ENCODE data around the gene SLITRK2.

SLITRK2 gene

GRCh38 chrX:145817331-145818185, at the start of gene SLITRK2:
TSS of gene SLITRK2 (plus strand) at chrX:145817829. CDS start at chrX:145822426, 4,597 bp downstream.
- no peak for DNase-seq

DNA sequence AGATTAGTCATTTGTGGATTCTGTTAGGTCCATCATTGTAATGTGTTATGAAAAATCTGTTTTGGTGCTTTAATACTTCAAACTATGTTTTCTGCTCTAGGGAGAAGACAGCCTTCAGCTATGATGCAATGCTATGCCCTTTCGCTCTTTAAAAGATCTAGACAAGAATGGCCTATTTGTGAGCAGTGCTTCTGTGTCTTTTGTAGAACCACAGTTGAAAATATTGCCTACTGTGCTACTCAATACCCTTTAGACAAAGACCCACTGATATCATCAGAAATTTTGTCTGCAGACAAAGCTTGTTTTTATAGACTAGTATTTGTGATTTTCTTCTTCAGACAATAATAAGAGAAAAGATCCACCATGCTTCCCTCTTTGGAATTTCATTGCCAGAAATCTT, 44.6 kb upstream of the SLITRK2 start:
- no peak for DNase-seq

DNA sequence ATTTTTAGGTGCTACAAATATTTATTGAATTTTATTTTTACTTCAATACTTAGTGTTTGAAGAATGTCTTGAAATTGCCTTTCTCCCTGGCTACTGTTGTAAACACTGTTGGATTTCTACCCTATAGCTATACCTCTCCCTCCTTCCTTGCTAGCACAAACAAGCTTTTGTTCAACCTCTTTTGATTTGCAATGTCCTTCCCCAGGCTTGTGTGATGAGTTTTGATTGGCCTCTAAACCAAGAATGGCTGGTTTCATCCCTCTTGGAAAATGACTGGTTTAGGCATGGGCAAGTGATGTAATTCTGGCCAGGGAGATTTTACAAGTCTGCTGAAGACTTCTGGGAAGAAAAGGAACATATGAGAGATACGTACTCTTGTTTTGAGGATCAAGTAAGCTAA, 25.3 kb upstream of the SLITRK2 start:
- no peak for DNase-seq

- DNase-seq = no peak
These were observed 14.1 kb upstream of the SLITRK2 start for GRCh38 chrX:145803508-145803907.

GRCh38 chrX:145813081-145813480, 4.5 kb upstream of the SLITRK2 start:
- no peak for DNase-seq

DNA sequence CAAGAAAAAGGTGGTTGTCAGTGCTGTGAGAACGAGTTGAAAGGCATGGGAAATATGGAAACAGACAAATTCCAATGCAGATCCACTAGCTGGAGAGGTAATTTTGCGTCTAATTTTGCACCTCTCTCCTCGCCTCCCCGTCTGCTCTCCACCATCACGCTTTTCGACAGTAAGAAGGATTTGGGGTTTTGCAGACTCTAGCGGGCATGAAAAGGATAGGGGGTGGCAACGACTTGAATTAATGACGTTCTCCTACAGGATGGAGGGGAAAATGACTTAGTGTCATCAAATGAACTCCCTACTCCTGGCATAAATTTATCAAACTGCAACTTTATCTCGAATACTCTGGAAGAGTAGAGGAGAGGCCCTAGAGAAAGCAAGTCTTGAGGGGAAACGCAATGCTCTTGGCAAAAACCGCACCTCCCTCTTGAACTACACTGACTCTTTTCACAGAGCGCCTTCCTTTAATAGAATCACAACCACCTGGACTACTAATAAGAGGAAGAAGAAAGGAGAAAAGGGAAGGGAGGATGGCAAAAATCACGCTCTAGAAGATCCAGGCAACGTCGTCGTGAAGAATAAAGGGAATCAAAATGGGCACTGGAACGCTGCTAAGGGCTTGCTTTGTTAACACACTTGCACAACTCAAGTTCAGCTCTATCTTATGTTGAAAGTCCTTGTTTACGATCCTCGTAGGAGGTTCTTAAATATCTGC, 871 bp upstream of the SLITRK2 start:
- DNase-seq = no peak

GRCh38 chrX:145818186-145819113, 821 bp downstream of the SLITRK2 start:
- DNase-seq = no peak

GRCh38 chrX:145820825-145821224, 3.2 kb downstream of the SLITRK2 start:
- DNase-seq = no peak

GRCh38 chrX:145821291-145821897, 3.8 kb downstream of the SLITRK2 start:
- no peak for DNase-seq

GRCh38 chrX:145821898-145822571, 4.4 kb downstream of the SLITRK2 start:
- DNase-seq = no peak

GRCh38 chrX:145823132-145823531, 5.5 kb downstream of the SLITRK2 start:
- DNase-seq = no peak

- DNase-seq = no peak
These were observed 8.3 kb downstream of the SLITRK2 start for GRCh38 chrX:145825896-145826295.

DNA sequence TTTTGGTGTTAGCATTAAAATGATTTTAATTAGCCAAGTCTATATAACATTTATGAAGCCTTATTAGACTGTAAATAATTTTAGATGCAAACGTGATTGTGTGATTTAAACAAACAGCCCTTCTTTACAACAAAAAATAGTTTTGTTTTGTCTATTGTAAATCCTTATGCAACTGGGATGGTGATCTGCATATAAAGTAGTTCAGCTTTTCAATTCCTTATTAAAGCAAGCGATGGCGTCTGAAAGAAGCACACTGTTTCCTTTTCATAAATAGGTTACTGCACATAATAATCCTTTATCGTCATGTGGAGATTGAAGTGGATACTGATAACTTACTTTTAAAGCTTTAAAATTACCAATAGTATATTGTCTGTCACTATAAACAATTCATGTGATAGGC, 8.8 kb downstream of the SLITRK2 start:
- no peak for DNase-seq

DNA sequence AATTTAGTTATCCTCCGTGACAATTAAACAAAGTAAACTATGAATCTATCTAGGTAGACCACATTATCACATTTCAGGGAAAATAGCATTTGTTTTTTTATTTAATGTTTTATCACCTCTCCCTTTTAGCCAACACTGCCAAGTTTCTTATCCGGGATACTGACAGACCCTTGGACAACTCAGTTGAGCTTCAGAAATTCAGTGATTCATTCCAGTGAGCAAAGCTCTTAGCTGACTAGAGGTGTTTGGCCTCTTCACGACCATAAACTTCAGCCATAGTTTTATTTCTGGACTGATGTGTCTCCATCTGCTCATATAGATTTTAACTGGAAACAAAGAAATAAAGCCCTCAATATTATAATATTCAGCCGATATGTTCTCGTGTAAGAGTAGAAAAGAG, 15.2 kb downstream of the SLITRK2 start:
- no peak for DNase-seq

DNA sequence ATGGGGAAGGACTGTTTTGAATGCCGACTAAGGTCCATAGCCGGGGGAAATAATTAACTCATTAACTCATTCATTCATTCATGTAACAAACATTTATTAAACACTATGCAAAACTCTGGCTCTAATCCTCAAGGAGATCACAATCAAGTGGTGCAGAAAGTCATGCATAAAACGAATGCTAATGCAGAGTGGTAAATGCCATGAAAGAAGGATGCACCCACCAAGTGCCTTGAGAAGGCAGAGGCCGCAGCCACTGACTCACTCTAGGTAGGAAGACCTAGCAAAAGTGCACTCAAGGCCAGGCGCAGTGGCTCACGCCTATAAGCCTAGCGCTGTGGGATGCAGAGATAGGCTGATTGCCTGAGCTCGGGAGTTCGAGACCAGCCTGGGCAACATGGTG, 22.9 kb downstream of the SLITRK2 start:
- DNase-seq = no peak

GRCh38 chrX:145843146-145843904, 25.7 kb downstream of the SLITRK2 start:
- DNase-seq = no peak

DNA sequence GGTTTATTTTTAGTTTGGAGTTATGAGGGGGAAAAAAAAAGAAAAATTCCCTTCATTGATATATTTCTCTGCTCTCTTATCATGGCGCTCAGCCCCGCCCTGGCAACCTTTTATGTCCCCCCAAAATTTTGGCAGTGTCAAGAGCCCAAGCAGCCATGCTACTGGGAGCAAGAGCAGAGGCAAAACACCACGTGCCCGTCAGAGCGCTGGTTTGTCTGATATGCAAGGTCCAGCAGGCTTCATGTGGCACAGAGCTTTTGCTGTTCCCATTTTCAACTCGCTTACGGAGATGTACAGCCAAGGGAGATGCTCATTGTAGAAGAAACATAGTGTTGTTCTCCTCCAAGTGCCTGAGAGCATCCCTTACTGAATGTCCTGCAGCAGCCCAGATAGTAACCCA, 27.3 kb downstream of the SLITRK2 start:
- DNase-seq = no peak

GRCh38 chrX:145848448-145848847, 30.8 kb downstream of the SLITRK2 start:
- DNase-seq = no peak

- no peak for DNase-seq
These were observed 31.2 kb downstream of the SLITRK2 start for GRCh38 chrX:145848857-145849256.

DNA sequence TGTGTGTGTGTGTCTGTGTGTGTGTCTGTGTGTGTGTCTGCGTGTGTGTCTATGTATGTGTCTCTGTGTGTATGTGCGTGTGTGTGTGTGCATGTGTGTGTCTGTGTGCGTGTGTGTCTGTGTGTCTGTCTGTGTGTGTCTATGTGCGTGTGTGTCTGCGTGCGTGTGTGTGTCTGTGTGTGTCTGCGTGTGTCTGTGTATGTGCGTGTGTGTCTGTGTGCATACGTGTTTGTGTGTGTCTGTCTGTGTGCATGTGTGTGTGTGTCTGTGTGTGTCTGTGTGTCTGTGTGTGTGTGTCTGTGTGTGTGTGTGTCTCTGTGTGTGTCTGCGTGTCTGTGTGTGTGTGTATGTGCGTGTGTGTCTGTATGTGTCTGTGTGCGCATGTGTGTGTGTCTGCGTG, 35.6 kb downstream of the SLITRK2 start:
- DNase-seq = no peak

DNA sequence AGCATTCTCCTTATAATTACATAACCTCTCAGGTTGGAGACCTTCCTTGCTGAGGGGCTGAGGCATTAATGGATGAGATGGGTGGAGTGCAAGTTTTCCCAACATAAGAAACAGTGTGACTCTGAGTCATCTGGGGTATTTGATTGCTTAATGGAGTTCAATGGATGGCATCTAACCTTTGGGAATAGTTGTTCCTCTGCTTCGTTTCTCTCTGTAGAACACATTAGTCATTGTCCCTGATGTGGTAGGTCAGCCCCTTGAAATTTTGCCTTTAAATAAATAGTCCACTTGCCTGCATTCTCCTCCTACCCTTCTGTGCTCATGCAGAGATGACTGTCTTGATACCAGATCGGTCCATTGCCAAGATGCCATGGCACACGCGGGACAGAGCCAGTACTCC, 38.6 kb downstream of the SLITRK2 start:
- no peak for DNase-seq
